NCI-H2029 (cell line): ENCODE data around the gene PYCR2.
"Not testable (repeated sequence)": the region's sequence is repeated elsewhere in the genome, so short reads cannot be mapped to it uniquely, and the experiment has no call there.

Experiments used
- DNase-seq: peaks from one replicate; lab custom pipeline; 2025; lab: John Stamatoyannopoulos, UW

The PYCR2 gene

DNA sequence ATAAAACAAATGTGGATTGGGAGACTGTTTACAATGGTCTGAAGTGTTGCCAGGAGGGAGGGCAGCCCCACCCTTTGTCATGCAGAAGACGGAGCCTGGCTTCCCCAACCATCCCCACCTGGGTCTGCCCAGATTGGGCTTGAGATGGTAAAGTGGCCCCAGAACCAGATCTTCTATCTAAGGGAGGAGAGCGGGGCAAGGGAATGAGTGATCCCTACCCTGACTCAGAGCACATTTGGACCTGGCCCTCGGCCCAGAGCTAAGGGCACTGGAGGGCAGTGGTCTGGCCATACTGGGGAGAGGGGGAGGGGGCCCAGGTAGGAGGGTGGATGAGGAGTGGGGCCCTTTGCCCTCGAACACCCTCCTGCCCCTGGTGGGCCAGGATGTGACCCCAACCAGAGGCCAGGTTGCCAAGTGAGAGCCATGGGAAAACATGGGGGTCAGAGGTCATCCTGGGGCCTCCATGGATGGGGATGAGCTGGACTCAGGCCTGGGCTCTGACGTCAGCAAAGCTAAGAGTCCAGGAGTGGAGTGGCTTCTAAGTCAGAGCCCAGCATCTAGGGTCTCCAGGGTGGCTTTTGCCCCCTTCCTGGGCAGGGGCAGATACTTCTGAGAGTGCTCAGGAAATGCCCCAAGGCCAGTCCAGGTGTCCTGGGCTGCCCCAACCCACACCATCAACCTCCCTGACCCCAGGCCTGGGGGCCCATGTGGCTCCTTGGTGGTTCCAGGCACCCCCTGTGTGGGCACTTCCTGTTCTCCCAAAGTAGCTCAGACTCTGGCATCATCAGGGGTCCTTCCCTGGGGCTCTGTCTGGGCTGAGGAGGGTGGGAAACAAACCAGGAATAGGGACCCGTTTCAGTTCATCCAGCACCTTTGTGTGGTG lies 33.5 kb downstream of the PYCR2 start:
- no peak for DNase-seq

DNA sequence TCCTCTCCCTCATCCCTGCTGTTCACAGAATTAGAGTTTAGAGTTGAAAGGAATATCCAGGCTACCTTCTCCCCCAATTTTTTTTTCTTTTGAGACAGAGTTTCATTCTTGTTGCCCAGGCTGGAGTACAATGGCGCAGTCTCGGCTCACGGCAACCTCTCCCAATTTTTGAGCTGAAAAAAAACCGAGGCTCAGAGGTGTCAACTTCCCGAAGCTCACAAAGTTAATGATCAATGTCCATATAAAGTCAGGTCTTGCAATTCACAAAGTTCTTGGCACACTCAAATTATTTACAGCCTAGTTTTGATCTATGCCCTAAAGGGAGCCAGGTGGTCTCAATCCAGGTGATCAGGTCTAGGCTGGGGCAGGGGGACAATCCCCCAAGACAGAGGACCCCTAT lies 34.3 kb downstream of the PYCR2 start:
- DNase-seq, result no peak

- no peak for DNase-seq
These were observed 35.0 kb downstream of the PYCR2 start, which contains the start of gene LEFTY1 for GRCh38 chr1:225888898-225889601. Gene LEFTY1, minus strand, starts transcription at chr1:225889146. Its CDS starts 80 bp downstream, at chr1:225889066.

DNA sequence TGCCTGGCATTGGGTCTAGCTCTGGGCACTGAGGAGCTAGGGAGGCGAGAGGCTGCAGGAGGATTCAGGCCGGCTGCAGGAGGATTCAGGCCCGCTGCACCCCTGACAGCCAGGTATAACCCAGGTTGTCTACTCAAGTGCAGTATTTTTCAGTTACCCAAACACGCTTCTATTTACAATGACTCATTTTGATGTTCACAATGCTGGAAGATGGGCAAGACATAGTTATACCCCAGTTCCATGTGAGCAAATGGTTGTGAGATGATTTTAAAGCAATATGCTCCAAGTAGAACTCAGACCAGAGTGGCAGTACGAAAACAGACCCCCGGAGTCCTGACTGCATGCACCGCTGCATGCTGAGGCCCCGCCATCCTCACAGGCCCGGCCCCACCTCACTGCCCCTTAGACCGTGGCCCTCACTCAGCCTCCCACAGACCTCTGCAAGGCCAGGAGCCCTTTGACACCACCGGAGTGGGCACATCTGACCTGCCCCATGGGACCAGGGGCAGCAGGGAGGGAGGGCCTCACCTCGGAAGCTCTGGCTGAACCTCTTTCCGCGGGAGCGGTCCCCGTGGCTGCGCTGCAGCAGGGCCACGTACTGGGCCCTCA lies 35.7 kb downstream of the PYCR2 start:
- no peak for DNase-seq

DNA sequence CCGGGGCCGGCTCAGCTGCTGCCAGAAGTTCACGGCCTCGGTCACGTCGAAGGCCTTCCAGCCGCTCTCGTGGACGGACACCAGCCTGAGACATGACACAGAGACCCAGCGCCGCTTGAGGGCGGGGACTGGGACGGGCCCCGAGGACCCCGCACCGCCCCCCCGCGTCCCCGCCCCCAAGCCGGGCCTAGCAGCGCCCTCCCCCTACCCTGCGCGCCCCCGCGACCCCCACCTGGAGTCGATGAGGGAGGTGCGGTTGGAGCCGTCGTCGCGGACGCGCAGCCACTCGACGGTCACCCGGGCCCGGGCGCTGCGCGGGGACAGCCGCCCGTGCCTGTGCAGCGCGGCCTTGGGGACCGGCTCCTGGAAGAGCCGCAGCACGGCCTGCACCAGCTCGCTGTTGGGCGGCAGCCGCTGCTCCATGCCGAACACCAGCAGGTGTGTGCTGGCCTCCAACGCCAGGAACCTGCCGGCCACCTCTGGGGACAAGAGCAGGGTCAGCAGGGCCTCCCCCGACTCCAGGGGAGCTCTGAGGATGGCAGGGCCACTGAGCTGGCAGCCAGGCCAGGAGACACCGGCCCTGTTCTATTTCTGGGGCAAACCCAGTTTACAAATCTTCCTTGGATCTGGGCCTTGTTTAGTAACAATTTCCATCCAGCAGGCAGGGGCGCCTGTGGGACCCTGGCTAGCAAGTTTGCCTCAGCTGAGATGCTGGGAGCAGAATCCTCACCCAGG lies 36.3 kb downstream of the PYCR2 start:
- not testable (repeated sequence) for DNase-seq

GRCh38 chr1:225887030-225887314 lies 37.1 kb downstream of the PYCR2 start:
- DNase-seq, result no peak

GRCh38 chr1:225886159-225887029 lies 37.7 kb downstream of the PYCR2 start:
- no peak for DNase-seq

- DNase-seq, result no peak
These were observed 38.7 kb downstream of the PYCR2 start for GRCh38 chr1:225885336-225885735.

DNA sequence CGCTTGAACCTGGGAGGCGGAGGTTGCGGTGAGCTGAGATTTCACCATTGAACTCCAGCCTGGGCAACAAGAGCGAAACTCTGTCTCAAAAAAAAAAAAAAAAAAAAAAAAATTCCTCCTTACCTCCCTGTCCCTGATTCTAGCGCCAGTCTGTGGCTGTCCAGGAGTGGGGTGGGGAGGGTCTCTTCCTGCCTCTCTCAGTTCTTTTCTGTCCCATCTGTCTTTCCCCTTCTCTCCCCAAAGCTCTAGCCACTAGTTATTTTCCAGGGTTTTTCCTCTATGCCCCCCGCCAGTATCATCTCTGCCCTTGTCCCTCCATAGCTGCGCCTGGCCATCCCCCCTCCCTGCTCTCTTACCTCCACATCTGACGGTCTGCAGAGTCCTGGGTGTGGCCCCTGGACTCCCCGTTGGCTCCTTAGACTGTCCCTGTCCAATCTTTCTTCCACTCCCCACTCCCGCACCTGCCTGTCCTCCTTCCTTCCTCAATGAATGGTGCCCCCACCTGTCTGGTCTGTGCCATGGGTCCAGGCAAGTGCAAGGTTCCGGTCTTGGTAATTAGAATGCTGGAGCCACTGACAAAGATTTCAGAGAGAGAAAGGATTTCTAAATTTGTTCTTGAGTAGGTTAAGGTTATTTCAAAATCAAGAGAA lies 40.3 kb downstream of the PYCR2 start:
- DNase-seq, result no peak

GRCh38 chr1:225882694-225883615 lies 41.1 kb downstream of the PYCR2 start:
- no peak for DNase-seq

DNA sequence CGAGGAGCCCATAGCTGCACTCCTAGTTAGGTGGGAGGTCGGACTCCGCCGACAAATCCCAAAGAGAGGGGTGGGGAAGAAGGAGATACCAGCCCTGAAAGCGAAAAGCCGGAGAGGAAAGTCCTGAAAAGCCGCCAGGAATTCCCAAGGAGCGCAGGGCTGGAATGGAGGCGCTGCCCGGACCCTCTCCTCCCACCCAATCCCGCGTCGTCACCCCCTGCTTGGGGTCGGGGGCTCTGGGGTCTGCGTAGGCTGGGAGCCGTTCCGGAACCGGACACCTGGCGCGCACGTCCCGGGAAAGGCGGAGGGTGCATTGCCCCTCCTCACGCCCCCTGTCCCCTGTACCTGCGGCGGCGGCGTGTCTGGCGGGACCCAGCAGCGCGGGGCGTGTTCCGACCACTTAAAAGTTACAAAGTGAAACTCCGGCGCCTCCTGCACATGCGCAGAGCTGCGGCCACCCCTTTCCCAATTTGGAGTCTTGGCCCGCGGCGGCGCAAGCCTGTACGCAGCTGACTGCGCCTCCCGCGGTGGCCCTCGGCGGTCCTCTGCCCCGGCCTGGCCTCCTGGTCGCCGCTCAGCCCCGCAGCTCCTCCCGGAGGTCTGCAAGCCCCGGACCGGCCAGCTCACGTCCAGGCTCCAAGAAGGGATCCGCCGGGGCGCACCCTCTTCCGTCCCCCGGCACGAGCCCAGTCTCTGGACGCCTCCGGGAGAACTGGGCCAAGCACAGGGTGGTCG lies 41.9 kb downstream of the PYCR2 start, which contains the start of gene TMEM63A:
Gene TMEM63A, minus strand, starts transcription at position 422 of the 735 bp plus-strand sequence. CDS start 4,800 bp downstream, outside the sequence.
- DNase-seq, result peak; percentile 42

GRCh38 chr1:225881081-225881958 lies 42.7 kb downstream of the PYCR2 start:
- peak; percentile 57 for DNase-seq

DNA sequence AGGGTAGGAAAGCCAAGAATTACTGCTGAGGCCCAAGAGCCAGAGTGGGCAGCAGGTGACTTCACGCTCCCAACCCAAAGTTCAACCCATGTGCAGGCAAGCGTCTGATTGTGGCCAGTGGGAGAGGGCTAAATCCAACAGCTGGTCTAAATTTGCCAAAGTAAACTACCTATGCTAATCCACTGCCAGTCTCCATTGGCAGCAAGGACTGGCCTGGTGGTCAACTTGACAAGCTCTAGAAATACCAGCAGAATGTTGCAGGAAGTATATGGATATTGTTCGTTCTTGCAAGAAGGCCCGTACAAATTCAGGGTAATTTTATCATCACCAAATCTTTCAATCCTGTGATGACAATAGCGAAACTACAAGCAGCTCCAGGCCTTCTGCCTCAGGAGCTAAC lies 43.4 kb downstream of the PYCR2 start:
- peak; percentile 20 for DNase-seq

DNA sequence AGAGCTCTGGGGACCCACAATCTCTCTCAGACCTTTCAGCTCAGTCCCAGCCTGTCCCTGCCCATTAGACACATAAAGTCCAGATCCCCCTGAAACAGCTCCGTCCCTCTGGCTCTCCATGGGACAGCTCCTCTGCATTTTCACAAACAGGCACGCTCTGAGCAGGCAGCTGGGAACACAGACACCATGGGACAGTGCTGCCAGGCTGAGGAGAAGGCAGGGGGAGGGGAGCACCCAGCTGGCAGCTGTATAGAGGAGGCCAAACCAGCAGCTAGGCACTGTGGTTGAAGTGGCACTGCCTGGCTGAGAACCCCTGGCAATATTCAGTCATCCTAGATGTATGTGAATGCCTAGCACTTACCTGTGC lies 43.8 kb downstream of the PYCR2 start:
- DNase-seq, result peak; percentile 68

DNA sequence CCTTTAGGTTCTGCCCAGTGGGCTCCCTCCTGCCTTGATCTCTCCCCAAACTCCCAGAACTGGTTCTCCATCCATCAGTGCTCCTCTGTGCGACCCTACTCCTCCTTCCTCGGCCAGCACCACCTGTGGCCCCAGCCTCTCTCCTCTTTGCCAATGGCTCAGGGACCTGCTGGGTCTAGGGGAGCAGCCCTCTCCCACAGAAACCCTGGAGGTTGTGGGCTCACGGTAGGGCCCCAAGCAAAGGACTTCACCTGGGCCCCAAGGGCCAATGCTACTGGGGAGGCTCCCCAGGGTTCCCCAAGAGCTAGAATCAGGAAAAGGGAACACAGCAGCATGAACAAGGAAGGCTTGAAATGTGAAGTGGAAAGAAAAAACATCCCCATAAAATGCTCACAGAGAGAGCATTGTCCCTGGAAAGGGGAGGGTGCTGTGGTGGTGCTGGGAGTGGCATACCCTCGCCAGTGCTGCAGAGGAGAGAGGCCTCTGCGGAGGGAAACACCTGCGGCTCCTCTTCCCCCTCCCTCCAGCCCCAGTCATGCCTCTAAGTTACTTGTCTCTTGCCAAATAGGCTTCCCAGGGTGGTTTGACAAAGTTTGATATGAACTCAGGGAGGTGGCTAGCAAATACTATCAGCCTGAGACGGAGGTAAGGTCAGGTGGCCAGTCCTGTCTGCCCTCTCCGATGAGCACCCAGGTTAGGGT lies 44.4 kb downstream of the PYCR2 start:
- DNase-seq, result peak; percentile 33

DNA sequence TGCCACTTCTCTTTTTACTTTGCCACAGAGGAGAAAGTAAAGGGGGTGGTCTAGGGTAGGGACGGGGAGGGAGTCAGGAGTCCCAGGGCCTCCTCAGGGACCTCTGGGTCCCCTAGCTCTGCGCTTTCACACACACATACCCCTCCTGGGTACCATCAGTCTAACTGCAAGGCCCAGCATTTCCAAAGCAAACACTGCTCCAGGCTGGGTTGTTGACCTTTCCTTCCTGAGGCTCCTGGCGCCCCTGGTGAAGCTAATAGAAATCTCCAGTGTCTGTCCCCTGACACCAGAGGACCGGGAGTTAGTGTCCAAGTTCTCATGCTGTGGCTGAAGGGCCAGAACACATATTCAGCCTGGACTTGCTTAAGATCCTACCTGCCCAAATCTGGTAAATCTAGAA lies 45.8 kb downstream of the PYCR2 start:
- no peak for DNase-seq

DNA sequence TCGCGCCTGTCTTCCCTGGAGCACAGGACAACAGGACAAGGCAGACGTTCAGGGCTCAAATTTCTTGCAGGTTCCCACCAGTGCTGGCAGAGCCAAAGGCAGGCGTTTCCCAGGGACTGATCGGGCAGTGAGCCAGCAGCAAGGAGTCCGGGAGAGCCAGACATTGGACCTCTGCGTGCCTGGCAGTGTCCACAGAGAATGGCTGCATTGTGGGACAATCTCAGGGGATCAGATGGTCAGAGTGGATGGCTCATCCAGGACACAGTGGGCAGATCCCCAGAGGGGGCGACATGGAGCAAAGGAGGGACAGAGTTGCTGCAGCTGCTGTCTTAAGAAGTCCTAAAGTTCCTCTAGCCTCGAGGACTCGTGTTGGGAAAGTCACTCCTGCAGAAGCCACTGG lies 46.5 kb downstream of the PYCR2 start:
- peak; percentile 64 for DNase-seq
